GM18507 (cell line): ENCODE results near the gene TRIM25.
"Not testable (repeated sequence)": the region's sequence is repeated elsewhere in the genome, so short reads cannot be mapped to it uniquely, and the experiment has no call there.

Source experiments
- DNase-seq: peaks from one replicate; pipeline ENCODE4 v3.0.0; 2011; ENCODE audit warnings: low read depth; ENCODE audit not compliant: insufficient read length; ENCODE audit errors: extremely low spot score
- FAIRE-seq: peaks from 2 replicates; lab custom pipeline; 2011; peaks lifted over from hg19 to GRCh38; lab: Jason Lieb, UNC

TRIM25 gene

GRCh38 chr17:56913867-56914580 lies at the start of gene TRIM25:
Gene TRIM25, minus strand, starts transcription at chr17:56914049. Its CDS starts 61 bp downstream, at chr17:56913988.
- peak; percentile 77 for FAIRE-seq
- peak; percentile 89 for DNase-seq

GRCh38 chr17:56960596-56961538 lies 47.0 kb upstream of the TRIM25 start, which contains the start of gene COIL:
Gene COIL, minus strand, starts transcription at chr17:56961050. Its CDS starts 31 bp downstream, at chr17:56961019.
- peak; percentile 84 for DNase-seq
- FAIRE-seq = peak; percentile 88

GRCh38 chr17:56956992-56957391 lies 43.1 kb upstream of the TRIM25 start:
- DNase-seq = no peak
- FAIRE-seq = no peak

GRCh38 chr17:56949595-56949994 lies 35.7 kb upstream of the TRIM25 start:
- DNase-seq (no peak), FAIRE-seq (no peak)

- DNase-seq (no peak), FAIRE-seq (no peak)
Observed at GRCh38 chr17:56948491-56948890, 34.6 kb upstream of the TRIM25 start.

- no peak for FAIRE-seq
- no peak for DNase-seq
Observed at GRCh38 chr17:56947741-56948140, 33.9 kb upstream of the TRIM25 start.

GRCh38 chr17:56945938-56946505 lies 32.2 kb upstream of the TRIM25 start:
- FAIRE-seq = no peak
- DNase-seq = no peak

GRCh38 chr17:56943505-56944125 lies 29.8 kb upstream of the TRIM25 start:
- DNase-seq (no peak), FAIRE-seq (no peak)

GRCh38 chr17:56939869-56940484 lies 26.1 kb upstream of the TRIM25 start:
- FAIRE-seq (peak; percentile 74), DNase-seq (peak; percentile 28)

- not testable (repeated sequence) for FAIRE-seq, DNase-seq
Observed at GRCh38 chr17:56938206-56938605, 24.4 kb upstream of the TRIM25 start.

GRCh38 chr17:56937687-56938086 lies 23.8 kb upstream of the TRIM25 start:
- DNase-seq (no peak), FAIRE-seq (no peak)

- DNase-seq (no peak), FAIRE-seq (no peak)
Observed at GRCh38 chr17:56936697-56937322, 23.0 kb upstream of the TRIM25 start.

GRCh38 chr17:56935461-56935860 lies 21.6 kb upstream of the TRIM25 start:
- FAIRE-seq = no peak
- no peak for DNase-seq

- DNase-seq (no peak), FAIRE-seq (no peak)
Observed at GRCh38 chr17:56934280-56934679, 20.4 kb upstream of the TRIM25 start.

GRCh38 chr17:56933868-56934267 lies 20.0 kb upstream of the TRIM25 start:
- no peak for DNase-seq
- FAIRE-seq = no peak

- FAIRE-seq = no peak
- DNase-seq = no peak
Observed at GRCh38 chr17:56933151-56933745, 19.4 kb upstream of the TRIM25 start.

GRCh38 chr17:56930739-56931337 lies 17.0 kb upstream of the TRIM25 start:
- DNase-seq = no peak
- no peak for FAIRE-seq

GRCh38 chr17:56929362-56929969 lies 15.6 kb upstream of the TRIM25 start:
- no peak for FAIRE-seq

More at GRCh38 chr17:56929362-56929969, 15.6 kb upstream of the TRIM25 start:
- no peak for DNase-seq
